Measurements from ENCODE around the gene CACNA1H.
"Not testable (repeated sequence)": the region's sequence is repeated elsewhere in the genome, so short reads cannot be mapped to it uniquely, and the experiment has no call there.

CACNA1H gene

GRCh38 chr16:1192384-1193073 lies 39.6 kb downstream of the CACNA1H start:
- no peak for DNase-seq (ENCODE audit: low spot score)

DNA sequence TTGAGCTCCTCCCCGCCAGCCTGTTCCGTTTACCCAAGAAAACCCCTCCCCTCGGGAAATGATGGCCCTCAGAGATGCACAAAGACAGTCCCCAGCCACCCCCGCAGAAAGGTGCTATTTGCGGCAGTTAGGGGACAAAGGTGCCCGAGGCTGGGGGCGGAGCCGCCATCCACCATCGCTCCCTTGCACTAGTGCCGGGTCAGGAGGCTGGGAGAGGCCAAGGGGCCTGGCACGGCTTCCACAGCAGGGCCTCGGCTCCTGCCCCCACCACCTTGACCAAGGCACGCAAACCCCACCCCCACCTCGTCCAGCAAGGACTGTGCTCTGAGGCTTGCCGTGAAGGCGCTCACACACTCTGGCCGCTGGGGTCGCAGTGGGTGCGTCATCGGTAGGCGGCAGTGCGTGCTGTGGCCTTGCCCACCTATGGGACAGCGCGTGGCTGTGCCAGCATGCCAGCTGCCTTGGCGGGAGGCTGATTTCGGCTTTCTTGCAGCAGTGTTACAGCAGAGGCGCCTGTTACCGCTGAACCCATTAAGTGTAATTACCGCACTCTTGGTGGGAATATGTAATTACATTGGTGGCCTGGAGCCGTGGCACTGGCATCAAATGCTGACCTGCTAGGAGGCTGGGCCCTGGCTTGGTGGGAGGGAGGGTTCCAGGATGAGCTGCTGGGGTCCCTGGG lies 40.4 kb downstream of the CACNA1H start:
- DNase-seq (ENCODE audit: low spot score), result no peak

DNA sequence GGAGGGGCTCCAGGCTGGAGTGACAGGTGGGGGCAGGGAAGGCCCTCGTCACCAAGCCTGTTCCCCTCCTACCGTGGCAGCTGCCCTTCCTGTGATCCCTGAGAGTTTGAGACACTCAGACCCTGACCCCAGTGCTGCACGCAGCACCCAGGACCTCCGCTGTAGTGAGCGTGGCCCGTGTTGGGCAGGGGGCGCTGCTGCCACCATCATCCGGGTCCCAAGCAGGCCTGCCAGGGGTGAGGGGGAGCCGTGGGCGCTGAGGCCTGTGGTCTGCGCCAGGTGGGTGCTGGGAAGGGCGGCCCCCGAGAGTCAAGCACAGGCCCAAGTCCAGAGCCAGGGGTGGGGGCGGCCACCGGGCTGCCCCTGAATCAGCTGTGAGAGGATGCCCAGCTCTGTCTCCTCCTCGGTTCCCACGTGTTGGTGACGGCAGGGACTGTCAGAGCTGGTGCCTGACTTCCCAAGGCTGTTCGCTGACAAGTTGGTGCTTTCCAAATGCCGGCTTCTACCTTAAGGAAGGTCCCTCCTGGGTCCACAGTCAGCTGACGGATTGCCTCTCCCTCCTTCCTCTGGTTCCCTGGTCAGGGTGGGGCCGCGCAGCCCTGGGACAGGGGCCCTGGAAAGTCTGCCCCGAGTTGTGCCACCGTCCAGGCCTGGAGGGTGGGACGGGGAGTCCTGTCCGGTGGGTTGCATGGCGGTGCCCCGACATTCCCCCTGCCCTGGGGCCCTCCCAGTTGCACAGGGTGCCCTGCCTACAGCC lies 41.1 kb downstream of the CACNA1H start:
- no peak for DNase-seq (ENCODE audit: low spot score)

DNA sequence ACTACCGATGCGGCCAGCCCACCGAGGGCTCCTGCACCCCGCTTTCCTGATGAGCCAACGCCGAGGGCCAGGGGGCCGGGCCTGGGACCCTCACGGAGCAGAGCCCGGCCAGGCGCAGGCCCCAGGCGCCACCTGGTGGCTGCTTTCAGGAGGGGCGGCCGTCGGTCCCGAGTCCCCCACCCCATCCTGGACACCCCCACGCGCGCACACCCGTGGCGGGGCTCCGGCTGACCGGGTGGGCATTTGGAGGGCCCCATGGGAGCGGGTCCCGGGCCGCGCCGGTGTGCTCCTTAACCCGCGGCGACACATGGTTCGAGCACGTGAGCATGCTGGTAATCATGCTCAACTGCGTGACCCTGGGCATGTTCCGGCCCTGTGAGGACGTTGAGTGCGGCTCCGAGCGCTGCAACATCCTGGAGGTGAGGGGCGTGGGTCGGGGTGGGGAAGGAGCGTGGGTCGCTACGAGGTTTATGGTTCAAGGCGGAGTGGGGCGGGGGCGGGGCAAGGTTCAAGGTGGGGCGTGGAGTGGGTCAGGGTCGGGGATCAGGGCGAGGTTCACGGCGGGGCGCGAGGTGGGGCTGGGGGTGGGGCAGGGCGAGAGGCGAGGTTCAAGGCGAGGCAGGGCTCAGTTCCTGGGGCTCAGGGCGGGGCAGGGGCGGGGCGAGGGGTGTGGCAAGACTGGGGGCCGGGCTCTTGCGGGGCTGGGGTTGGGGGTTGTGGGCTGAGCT lies 41.9 kb downstream of the CACNA1H start:
- peak; percentile 51 for DNase-seq (ENCODE audit: low spot score)

- DNase-seq (ENCODE audit: low spot score), result no peak
Measured at GRCh38 chr16:1195393-1195666, 42.4 kb downstream of the CACNA1H start.

GRCh38 chr16:1196494-1196893 lies 43.6 kb downstream of the CACNA1H start:
- no peak for DNase-seq (ENCODE audit: low spot score)

- DNase-seq (ENCODE audit: low spot score), result no peak
Measured at GRCh38 chr16:1197237-1197866, 44.4 kb downstream of the CACNA1H start.

GRCh38 chr16:1198194-1198593 lies 45.3 kb downstream of the CACNA1H start:
- DNase-seq (ENCODE audit: low spot score), result no peak

GRCh38 chr16:1198671-1199346 lies 45.9 kb downstream of the CACNA1H start:
- not testable (repeated sequence) for DNase-seq (ENCODE audit: low spot score)

DNA sequence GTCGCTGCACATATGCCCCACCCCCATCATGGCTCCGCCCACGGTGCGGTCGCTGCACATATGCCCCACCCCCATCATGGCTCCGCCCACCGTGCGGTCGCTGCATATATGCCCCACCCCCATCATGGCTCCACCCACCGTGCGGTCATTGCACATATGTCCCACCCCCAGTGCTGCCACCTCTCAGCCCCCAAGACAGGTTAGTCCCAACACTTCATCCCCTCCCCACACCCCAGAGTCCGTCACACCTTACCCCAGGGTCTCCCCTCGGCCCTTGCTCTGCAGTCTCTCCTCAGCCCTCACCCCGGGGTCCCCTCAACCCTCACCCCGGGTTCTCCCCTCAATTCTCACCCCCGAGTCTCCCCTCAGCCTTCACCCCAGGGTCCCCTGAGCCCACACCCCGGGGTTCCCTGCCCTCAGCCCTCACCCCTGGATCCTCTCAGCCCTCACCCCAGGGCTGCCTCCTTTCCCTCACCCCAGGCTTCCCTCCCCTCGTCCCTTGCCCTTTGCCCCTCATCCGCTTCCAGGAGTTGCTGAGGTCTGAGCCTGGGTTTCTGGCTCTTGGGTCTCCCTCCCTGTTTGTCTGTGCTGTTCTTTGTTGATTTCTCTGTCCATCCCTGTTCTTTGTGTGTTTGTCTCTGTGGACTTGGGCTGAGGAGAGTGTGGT lies 46.6 kb downstream of the CACNA1H start:
- no peak for DNase-seq (ENCODE audit: low spot score)

GRCh38 chr16:1200014-1200627 lies 47.2 kb downstream of the CACNA1H start:
- DNase-seq (ENCODE audit: low spot score), result no peak

- no peak for DNase-seq (ENCODE audit: low spot score)
Measured at GRCh38 chr16:1201444-1201843, 48.5 kb downstream of the CACNA1H start.

GRCh38 chr16:1202274-1202673 lies 49.4 kb downstream of the CACNA1H start:
- DNase-seq (ENCODE audit: low spot score), result no peak

GRCh38 chr16:1204933-1205332 lies 52.0 kb downstream of the CACNA1H start:
- DNase-seq (ENCODE audit: low spot score), result no peak

DNA sequence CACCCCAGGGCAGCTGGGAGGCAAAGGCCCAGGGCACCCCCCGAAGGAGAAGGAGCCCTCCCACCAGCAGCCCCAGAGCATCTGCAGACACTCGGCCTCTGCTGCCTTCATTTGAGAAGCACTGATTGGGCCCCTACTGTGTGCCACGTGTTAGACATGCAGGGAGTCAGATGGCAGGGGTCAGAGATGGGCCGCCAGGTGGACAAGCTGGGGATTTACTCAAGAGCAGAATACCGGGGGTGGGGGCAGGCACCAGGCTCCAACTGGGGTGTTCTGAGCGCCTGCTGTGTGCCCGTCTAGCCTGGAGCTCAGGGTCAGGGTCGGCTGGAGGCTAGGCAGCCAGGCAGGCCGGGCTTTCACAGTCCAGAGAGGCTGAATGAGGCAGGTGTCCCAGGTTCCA lies 53.4 kb downstream of the CACNA1H start:
- DNase-seq (ENCODE audit: low spot score), result no peak

- no peak for DNase-seq (ENCODE audit: low spot score)
Measured at GRCh38 chr16:1206786-1207185, 53.9 kb downstream of the CACNA1H start.

GRCh38 chr16:1208239-1208830 lies 55.4 kb downstream of the CACNA1H start:
- DNase-seq (ENCODE audit: low spot score), result no peak

GRCh38 chr16:1209081-1209480 lies 56.2 kb downstream of the CACNA1H start:
- no peak for DNase-seq (ENCODE audit: low spot score)

DNA sequence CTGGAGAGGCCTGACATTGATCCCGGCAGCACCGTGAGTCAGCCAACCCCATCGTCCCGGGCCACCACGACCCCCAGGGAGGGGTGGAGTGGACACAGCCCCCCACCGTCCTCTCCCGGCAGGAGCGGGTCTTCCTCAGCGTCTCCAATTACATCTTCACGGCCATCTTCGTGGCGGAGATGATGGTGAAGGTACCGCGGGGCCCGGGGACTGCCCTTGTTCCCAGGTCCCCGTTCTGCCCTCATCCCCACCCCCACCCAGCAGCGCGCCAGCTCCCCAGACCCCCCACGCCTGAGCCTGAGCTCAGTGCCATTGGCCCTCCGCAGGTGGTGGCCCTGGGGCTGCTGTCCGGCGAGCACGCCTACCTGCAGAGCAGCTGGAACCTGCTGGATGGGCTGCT lies 57.6 kb downstream of the CACNA1H start:
- DNase-seq (ENCODE audit: low spot score), result no peak

All from hepatic stellate cell (primary cell).